ENCODE data around the gene ATRNL1. TPM values are rescaled to one million over a fixed set of nuclear protein-coding genes. Genes with fewer than 3 reads are reported as not detected.

ATRNL1 gene
- total RNA-seq, 2 donors from 2014 or later: 4.1 to 4.5 TPM

Other genes with a start within 250 kb of the ATRNL1 start
- gene TRUB1, start 155.2 kb upstream of the ATRNL1 start, total RNA-seq: 10 to 100 TPM; 15.3 to 22.9 TPM

Measured in right atrium auricular region (tissue), 2 donors.